Activated T-helper 17 cell treated with anti-CD3 and anti-CD28 coated beads, Interleukin-2, amount 50 U/mL, for 72 hours (primary cell): ENCODE measurements around the gene CNIH2. TPM values are rescaled to one million over a fixed set of nuclear protein-coding genes. Genes with fewer than 3 reads are reported as not detected.
"Not testable (repeated sequence)": the region's sequence is repeated elsewhere in the genome, so short reads cannot be mapped to it uniquely, and the experiment has no call there.

ENCODE experiments used
- ATAC-seq: fragments of 150-1000 bp; cut with Tn5 transposase; replicated peaks from 2 replicates; pipeline ENCODE4 v1.10.0; 2021; ENCODE audit warnings: mild to moderate bottlenecking, moderate library complexity
- H3K27ac Mint-ChIP-seq: one replicate; pipeline ENCODE4 v1.8.0; 2022; ENCODE audit warnings: mixed read lengths
- H3K27me3 Mint-ChIP-seq: one replicate; pipeline ENCODE4 v1.8.0; 2022; ENCODE audit warnings: mixed read lengths
- H3K36me3 Mint-ChIP-seq: one replicate; pipeline ENCODE4 v1.8.0; 2022; ENCODE audit warnings: low read depth, mild to moderate bottlenecking, mixed read lengths
- H3K4me1 Mint-ChIP-seq: one replicate; pipeline ENCODE4 v1.8.0; 2022; ENCODE audit warnings: mixed read lengths
- H3K4me3 Mint-ChIP-seq: one replicate; pipeline ENCODE4 v1.8.0; 2022; ENCODE audit warnings: mild to moderate bottlenecking, mixed read lengths
- H3K9me3 Mint-ChIP-seq: one replicate; pipeline ENCODE4 v1.8.0; 2022; ENCODE audit warnings: mixed read lengths
- total RNA-seq, 2 donors: library from RNA; stranded (reverse); gene quantifications; one replicate each; pipeline ENCODE4 v1.2.3, GENCODE V29; 2022

Gene CNIH2
- total RNA-seq, 2 donors from 2014 or later = 3.9 to 5.0 TPM

DNA sequence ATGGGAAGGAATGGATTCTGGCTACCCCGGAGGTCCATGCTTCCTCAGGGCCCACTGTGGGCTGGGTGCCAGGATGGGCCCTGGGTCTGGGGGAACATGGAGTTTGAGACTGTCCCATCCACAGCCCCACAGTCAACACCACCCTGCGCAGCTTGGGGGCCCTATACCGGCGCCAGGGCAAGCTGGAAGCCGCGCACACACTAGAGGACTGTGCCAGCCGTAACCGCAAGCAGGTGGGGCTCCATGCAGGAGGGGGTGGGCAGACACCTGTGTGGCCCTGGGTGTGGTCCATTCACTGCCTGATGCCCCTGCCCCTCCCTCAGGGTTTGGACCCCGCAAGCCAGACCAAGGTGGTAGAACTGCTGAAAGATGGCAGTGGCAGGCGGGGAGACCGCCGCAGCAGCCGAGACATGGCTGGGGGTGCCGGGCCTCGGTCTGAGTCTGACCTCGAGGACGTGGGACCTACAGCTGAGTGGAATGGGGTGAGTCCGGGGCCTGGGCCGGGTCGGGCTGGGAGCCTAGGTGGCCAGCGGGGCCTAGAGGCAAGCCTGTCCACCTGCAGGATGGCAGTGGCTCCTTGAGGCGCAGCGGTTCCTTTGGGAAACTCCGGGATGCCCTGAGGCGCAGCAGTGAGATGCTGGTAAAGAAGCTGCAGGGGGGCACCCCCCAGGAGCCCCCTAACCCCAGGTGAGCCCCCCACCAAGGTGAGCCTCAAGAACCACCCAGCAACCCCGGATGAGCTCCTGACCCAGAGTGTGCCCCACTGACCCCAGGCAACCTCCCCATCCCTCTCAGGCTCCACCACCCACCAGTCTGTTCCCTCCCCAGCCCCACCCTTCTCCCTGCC is 12.2 kb upstream of the CNIH2 start:
- H3K27ac Mint-ChIP-seq = no peak overlapping the region
- no peak overlapping the region for H3K4me3 Mint-ChIP-seq
- peaks cover 79% of the 10 kb centered on the region for H3K36me3 Mint-ChIP-seq
- no peaks in the 10 kb centered on the region for H3K27me3 Mint-ChIP-seq
- no peaks in the 10 kb centered on the region for H3K9me3 Mint-ChIP-seq
- ATAC-seq = no peak
- peaks cover 13% of the 10 kb centered on the region for H3K4me1 Mint-ChIP-seq

DNA sequence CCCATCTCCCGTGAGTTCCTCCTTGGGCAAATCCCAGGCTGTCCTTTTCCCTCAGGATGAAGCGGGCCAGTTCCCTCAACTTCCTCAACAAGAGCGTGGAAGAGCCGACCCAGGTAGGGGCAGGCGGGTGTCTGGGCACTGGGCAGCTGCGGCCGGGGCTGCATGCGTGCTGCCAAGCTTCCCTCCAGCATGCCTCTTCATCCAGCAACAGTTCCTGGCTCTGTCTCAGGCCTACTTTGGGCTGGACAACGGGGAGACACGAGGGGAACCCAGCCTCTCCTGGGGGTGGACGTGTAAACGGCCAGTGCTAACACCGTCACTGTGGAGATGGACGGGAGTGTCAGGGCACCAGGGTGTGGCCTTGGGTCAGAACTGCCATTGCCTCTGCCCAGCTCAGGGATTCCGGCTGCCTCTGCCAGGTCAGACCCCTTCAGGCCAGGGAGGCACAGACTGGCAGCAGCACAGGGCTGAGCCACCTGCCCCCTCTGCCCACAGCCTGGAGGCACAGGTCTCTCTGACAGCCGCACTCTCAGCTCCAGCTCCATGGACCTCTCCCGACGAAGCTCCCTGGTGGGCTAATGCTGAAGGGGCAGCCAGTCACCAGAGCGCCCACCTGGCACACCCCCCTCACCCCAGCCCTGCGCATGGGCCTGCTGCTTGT is 11.5 kb upstream of the CNIH2 start:
- H3K27ac Mint-ChIP-seq = peak overlapping the region; percentile 100
- H3K9me3 Mint-ChIP-seq = no peaks in the 10 kb centered on the region
- peak overlapping the region; percentile 99 for H3K4me3 Mint-ChIP-seq
- H3K36me3 Mint-ChIP-seq = peaks cover 77% of the 10 kb centered on the region
- no peak for ATAC-seq
- no peaks in the 10 kb centered on the region for H3K27me3 Mint-ChIP-seq
- H3K4me1 Mint-ChIP-seq = peaks cover 16% of the 10 kb centered on the region

DNA sequence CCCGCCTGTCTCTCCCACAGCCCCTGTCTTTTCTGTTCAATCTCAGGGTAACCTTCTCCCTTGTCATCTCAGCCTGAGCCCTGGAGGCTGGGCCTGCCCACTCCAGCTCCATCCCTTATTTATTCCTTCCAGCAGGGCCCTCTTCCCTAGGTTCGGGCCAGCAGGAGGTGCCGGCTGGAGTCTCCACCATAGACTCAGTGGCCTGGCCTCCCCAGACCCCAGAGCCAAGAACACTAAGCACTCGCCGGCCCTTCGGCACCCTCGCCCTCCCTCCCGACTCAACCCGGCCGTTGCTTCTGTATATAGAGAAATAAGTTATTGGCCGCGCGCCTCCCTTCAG is 11.0 kb upstream of the CNIH2 start:
- H3K27me3 Mint-ChIP-seq = no peaks in the 10 kb centered on the region
- peaks cover 16% of the 10 kb centered on the region for H3K4me1 Mint-ChIP-seq
- H3K36me3 Mint-ChIP-seq = peaks cover 77% of the 10 kb centered on the region
- peak overlapping the region; percentile 100 for H3K27ac Mint-ChIP-seq
- no peaks in the 10 kb centered on the region for H3K9me3 Mint-ChIP-seq
- H3K4me3 Mint-ChIP-seq = peak overlapping the region; percentile 99
- ATAC-seq = no peak

DNA sequence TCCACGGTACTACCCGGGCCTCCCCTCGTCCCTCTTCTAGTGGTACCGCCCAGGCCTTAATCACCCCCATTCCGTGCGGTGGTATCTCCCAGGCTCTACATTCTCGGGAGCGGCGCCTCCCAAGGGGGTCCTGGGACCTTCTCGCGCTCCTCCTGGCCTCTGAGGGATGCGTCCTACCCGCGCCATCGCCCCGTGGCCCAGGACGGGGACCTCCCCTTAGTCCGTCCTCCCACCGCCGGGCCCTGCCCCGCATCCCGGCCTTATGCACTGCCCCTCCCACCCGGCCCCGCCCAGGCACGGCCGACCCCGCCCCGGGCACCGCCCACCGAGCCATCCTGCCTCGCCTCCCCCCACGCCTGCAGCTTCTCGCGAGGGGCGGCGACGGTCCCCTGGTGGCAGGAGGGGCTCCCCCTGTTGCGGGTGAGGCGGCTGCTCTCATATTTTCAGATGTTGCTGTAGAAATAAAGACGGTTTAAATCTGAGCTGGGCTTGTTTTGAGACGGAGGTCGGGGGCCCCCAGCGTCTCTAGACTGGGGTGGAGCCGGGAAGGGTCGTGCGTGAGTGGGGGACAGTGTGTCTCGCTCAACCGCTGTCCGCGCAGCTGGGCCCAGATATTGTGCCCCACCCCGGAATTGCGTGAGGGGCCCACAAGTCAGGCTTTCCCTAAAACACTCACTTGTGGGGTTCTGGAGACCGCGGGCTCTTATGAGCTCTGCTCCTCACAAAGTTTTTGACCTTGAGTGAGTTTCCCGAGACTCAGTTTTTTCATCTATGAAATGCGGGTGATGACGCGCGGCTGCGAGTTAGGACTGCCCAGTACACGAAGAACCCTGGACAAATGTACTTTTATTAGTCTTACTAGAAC is 10.4 kb upstream of the CNIH2 start:
- peak; percentile 70 for ATAC-seq
- Mint-ChIP-seq H3K36me3 (peaks cover 77% of the 10 kb centered on the region), H3K9me3 (no peaks in the 10 kb centered on the region), H3K27me3 (no peaks in the 10 kb centered on the region), H3K4me3 (peak overlapping the region; percentile 99), H3K4me1 (peaks cover 16% of the 10 kb centered on the region), H3K27ac (peak overlapping the region; percentile 100)

DNA sequence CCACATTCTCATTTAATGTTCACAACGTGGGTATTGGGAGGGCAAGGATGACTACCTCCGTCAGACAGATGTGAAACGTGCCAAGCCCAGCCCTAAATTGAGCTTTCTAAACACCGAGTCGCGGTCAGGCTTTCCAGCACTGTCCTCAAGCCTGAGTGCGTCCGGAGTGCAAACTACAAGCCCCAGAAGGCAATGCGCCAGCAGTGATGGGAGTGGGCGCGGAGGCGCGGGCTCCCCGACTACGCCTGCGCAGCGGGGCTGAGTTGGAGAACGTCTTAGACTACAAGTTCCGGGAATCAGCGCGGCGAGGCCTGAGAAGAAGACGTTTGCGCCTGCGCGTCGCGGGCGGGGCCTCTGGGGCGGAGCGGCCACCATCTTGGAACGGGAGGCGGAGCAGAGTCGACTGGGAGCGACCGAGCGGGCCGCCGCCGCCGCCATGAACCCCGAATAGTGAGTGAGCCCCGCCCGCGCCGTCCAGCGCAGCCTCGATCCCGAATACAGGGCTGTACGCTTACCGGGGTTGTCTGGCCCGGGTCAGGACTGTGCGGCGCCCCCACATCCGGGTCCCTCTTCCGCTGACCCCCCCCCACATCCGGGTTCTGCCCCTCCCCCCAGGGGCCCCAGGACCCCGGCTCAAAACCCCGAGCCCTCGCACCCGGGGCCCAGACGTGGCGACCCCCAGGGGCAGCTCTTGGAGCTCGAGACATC is 9.6 kb upstream of the CNIH2 start, which contains the start of gene RAB1B:
Gene RAB1B, plus strand, starts transcription at position 396 of the 708 bp plus-strand sequence. Its CDS starts 41 bp downstream, at position 437.
- H3K36me3 Mint-ChIP-seq = peaks cover 77% of the 10 kb centered on the region

DNA sequence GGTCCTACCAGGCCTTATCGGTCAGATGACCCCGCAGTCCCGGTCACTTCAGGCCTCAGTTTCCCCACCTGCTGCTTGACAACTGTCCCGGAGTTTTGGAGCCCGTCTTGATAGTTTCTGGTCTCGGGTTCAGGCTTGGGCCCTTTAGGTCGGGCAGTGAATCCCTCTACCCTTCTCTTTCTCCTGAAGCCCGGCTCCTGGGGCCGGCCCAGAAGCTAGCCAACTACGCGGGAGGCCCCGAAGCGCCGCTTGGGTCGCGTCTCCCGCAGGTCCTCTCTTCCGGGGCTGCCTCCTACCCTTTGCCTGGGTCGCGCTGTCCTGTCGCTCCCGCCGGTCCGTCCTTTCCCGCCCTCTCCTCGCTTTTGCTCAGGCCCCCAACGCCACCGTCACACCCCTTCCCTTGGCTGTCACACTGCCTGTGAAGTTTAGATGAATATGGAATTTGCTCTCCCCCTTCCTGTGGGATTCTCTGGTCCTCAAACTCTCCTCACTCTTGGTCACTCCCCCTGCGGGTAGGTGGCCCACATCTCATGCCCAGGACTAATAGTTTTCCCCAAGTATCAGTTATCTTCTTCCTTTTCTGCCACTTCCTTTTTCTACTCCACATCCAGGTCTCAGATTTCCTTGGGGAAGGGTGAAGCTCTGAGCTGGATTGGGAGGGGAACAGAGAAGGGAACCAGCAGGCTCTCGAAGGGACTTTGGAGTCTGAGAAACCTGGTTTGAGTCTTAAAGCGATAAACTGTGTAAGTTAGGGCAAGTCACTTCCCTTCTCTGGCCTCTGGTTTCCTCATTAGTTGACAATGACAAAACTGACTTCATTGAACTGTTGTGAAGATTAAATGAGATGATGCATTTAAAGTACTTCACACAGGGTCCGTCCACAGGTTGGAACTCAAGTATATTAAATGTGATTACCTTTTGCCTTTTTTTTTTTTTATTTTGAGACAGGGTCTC is 8.7 kb upstream of the CNIH2 start:
- ATAC-seq = no peak
- peaks cover 20% of the 10 kb centered on the region for H3K4me1 Mint-ChIP-seq
- H3K4me3 Mint-ChIP-seq = peak overlapping the region; percentile 99
- H3K36me3 Mint-ChIP-seq = peaks cover 77% of the 10 kb centered on the region
- H3K27ac Mint-ChIP-seq = peak overlapping the region; percentile 100
- H3K27me3 Mint-ChIP-seq = no peaks in the 10 kb centered on the region
- H3K9me3 Mint-ChIP-seq = no peaks in the 10 kb centered on the region

More for the DNA sequence above, 9.6 kb upstream of the CNIH2 start, which contains the start of gene RAB1B:
- peak; percentile 90 for ATAC-seq
- Mint-ChIP-seq H3K27ac (peak within 1 kb of the TSS; percentile 100), H3K9me3 (no peaks in the 10 kb centered on the region), H3K4me3 (peak within 1 kb of the TSS; percentile 99), H3K4me1 (peaks cover 18% of the 10 kb centered on the region), H3K27me3 (no peaks in the 10 kb centered on the region)

DNA sequence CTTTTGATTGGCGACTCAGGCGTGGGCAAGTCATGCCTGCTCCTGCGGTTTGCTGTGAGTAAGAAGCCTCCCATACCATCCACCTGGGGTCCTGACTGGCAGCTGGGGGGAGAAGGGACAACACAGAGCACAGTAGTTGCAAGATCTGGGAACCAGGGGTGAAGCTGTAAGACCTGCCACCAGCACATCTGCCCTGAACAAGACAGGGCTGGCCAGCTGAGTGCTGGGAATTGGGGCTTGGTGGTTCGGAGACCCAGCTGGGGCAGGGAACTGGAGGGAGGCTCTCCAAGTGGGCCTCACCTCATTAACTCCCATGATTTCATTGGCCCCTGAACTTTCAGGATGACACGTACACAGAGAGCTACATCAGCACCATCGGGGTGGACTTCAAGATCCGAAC is 6.2 kb upstream of the CNIH2 start:
- H3K4me1 Mint-ChIP-seq = peaks cover 20% of the 10 kb centered on the region
- no peak for ATAC-seq
- no peaks in the 10 kb centered on the region for H3K27me3 Mint-ChIP-seq
- no peaks in the 10 kb centered on the region for H3K9me3 Mint-ChIP-seq
- no peak overlapping the region for H3K27ac Mint-ChIP-seq
- no peak overlapping the region for H3K4me3 Mint-ChIP-seq
- H3K36me3 Mint-ChIP-seq = peaks cover 93% of the 10 kb centered on the region

- Mint-ChIP-seq H3K36me3 (peaks cover 89% of the 10 kb centered on the region), H3K27me3 (no peaks in the 10 kb centered on the region), H3K27ac (no peak overlapping the region), H3K4me1 (peaks cover 15% of the 10 kb centered on the region), H3K9me3 (no peaks in the 10 kb centered on the region), H3K4me3 (no peak overlapping the region)
- no peak for ATAC-seq
Observed at GRCh38 chr11:66272596-66272995, 5.4 kb upstream of the CNIH2 start.

- ATAC-seq = no peak
- H3K36me3 Mint-ChIP-seq = peaks cover 76% of the 10 kb centered on the region
- no peak overlapping the region for H3K4me3 Mint-ChIP-seq
- peaks cover 13% of the 10 kb centered on the region for H3K4me1 Mint-ChIP-seq
- no peaks in the 10 kb centered on the region for H3K27me3 Mint-ChIP-seq
- no peaks in the 10 kb centered on the region for H3K9me3 Mint-ChIP-seq
- H3K27ac Mint-ChIP-seq = no peak overlapping the region
Observed at GRCh38 chr11:66274219-66274618, 3.8 kb upstream of the CNIH2 start.

GRCh38 chr11:66275396-66275795 is 2.6 kb upstream of the CNIH2 start:
- ATAC-seq = no peak
- Mint-ChIP-seq H3K4me1 (peaks cover 15% of the 10 kb centered on the region), H3K9me3 (no peaks in the 10 kb centered on the region), H3K36me3 (peaks cover 64% of the 10 kb centered on the region), H3K27me3 (no peaks in the 10 kb centered on the region), H3K27ac (no peak overlapping the region), H3K4me3 (no peak overlapping the region)

DNA sequence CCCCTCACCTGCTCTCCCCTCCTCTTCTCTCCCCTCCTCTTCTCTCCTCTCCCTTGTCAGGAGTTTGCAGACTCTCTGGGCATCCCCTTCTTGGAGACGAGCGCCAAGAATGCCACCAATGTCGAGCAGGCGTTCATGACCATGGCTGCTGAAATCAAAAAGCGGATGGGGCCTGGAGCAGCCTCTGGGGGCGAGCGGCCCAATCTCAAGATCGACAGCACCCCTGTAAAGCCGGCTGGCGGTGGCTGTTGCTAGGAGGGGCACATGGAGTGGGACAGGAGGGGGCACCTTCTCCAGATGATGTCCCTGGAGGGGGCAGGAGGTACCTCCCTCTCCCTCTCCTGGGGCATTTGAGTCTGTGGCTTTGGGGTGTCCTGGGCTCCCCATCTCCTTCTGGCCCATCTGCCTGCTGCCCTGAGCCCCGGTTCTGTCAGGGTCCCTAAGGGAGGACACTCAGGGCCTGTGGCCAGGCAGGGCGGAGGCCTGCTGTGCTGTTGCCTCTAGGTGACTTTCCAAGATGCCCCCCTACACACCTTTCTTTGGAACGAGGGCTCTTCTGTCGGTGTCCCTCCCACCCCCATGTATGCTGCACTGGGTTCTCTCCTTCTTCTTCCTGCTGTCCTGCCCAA is 1.9 kb upstream of the CNIH2 start:
- no peak overlapping the region for H3K27ac Mint-ChIP-seq
- peaks cover 10% of the 10 kb centered on the region for H3K4me1 Mint-ChIP-seq
- no peaks in the 10 kb centered on the region for H3K9me3 Mint-ChIP-seq
- H3K4me3 Mint-ChIP-seq = no peak overlapping the region
- peaks cover 57% of the 10 kb centered on the region for H3K36me3 Mint-ChIP-seq
- H3K27me3 Mint-ChIP-seq = no peaks in the 10 kb centered on the region
- ATAC-seq = no peak

- not testable (repeated sequence) for H3K27ac Mint-ChIP-seq, H3K4me3 Mint-ChIP-seq
- H3K4me1 Mint-ChIP-seq = peaks cover 13% of the 10 kb centered on the region
Observed at GRCh38 chr11:66276619-66277018, 1.4 kb upstream of the CNIH2 start.

DNA sequence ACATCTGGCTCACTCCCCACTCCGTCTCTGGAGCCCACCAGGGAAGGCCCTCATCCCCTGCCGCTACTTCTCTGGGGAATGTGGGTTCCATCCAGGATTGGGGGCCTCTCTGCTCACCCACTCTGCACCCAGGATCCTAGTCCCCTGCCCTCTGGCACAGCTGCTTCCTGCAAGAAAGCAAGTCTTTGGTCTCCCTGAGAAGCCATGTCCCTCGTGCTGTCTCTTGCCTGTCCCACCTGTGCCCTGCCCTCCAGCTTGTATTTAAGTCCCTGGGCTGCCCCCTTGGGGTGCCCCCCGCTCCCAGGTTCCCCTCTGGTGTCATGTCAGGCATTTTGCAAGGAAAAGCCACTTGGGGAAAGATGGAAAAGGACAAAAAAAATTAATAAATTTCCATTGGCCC is 911 bp upstream of the CNIH2 start:
- ATAC-seq, H3K27me3 Mint-ChIP-seq, H3K27ac Mint-ChIP-seq, H3K9me3 Mint-ChIP-seq: not testable (repeated sequence)
- H3K4me1 Mint-ChIP-seq = peaks cover 18% of the 10 kb centered on the region
- peak overlapping the region; percentile 17 for H3K4me3 Mint-ChIP-seq
- H3K36me3 Mint-ChIP-seq = peaks cover 50% of the 10 kb centered on the region

More at GRCh38 chr11:66276619-66277018, 1.4 kb upstream of the CNIH2 start:
- not testable (repeated sequence) for H3K27me3 Mint-ChIP-seq, ATAC-seq, H3K9me3 Mint-ChIP-seq
- H3K36me3 Mint-ChIP-seq = peaks cover 55% of the 10 kb centered on the region
